HG02938 (cell line): ENCODE results near the gene SLC38A3.

Source experiments
- ATAC-seq: cut with Tn5 transposase; IDR thresholded peaks from one replicate; pipeline ENCODE4 v1.9.1; 2021; ENCODE audit warnings: mild to moderate bottlenecking, moderate library complexity; ENCODE audit not compliant: unreplicated experiment

SLC38A3 gene

GRCh38 chr3:50204804-50205412 is at the start of gene SLC38A3:
Gene SLC38A3, plus strand, starts transcription at chr3:50205271. Its CDS starts 8,929 bp downstream, at chr3:50214200.
- ATAC-seq: no peak

GRCh38 chr3:50155491-50155878 is 49.6 kb upstream of the SLC38A3 start:
- ATAC-seq: no peak

GRCh38 chr3:50155891-50156290 is 49.2 kb upstream of the SLC38A3 start:
- ATAC-seq: no peak

GRCh38 chr3:50156549-50157493 is 48.2 kb upstream of the SLC38A3 start:
- no peak for ATAC-seq

GRCh38 chr3:50157827-50158529 is 47.1 kb upstream of the SLC38A3 start:
- no peak for ATAC-seq

GRCh38 chr3:50158530-50159146 is 46.4 kb upstream of the SLC38A3 start:
- no peak for ATAC-seq

- ATAC-seq: no peak
Measured at GRCh38 chr3:50160561-50160983, 44.5 kb upstream of the SLC38A3 start.

- ATAC-seq: no peak
Measured at GRCh38 chr3:50161320-50161719, 43.8 kb upstream of the SLC38A3 start.

- no peak for ATAC-seq
Measured at GRCh38 chr3:50162034-50162883, 42.8 kb upstream of the SLC38A3 start.

GRCh38 chr3:50163572-50164455 is 41.3 kb upstream of the SLC38A3 start:
- ATAC-seq: no peak

- ATAC-seq: no peak
Measured at GRCh38 chr3:50164481-50164880, 40.6 kb upstream of the SLC38A3 start.

- ATAC-seq: no peak
Measured at GRCh38 chr3:50164984-50165909, 39.8 kb upstream of the SLC38A3 start.

- no peak for ATAC-seq
Measured at GRCh38 chr3:50165910-50166538, 39.0 kb upstream of the SLC38A3 start.

GRCh38 chr3:50166620-50167019 is 38.5 kb upstream of the SLC38A3 start:
- no peak for ATAC-seq

- ATAC-seq: no peak
Measured at GRCh38 chr3:50167069-50167840, 37.8 kb upstream of the SLC38A3 start.

- no peak for ATAC-seq
Measured at GRCh38 chr3:50167841-50168209, 37.2 kb upstream of the SLC38A3 start.

GRCh38 chr3:50168388-50168787 is 36.7 kb upstream of the SLC38A3 start:
- ATAC-seq: no peak
